ENCODE results near the gene SMYD3.

Gene SMYD3

DNA sequence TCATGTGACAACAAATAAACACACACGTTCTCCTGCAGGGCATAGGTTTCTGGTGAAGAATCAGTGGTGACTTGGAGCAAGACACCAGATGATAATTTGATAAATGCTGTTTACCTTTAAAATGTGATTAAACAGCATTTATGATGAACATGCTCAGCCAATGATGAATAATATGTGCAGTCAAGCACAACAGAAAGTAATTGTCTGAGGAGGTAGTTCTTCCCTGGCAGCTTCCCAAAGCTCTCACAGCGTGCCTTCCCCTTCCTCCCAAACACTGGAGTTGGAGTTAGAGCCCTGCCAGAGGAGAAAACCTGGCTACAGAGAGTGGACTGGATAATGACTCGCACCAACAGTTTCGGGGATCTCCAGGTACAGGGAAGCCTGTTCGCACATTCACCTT, 463.5 kb downstream of the SMYD3 start:
- Histone ChIP-seq H3F3A (ENCODE audit: low read depth) (no peaks in the 10 kb centered on the region), H3K9me3 (ENCODE audit: insufficient read depth, low read depth, low read length) (no peaks in the 10 kb centered on the region), H3K4me1 (ENCODE audit: insufficient read depth, low read length, poor library complexity, severe bottlenecking) (peaks cover 20% of the 10 kb centered on the region), H3K4me3 (ENCODE audit: low read length, poor library complexity, severe bottlenecking) (no peak overlapping the region), H4K20me1 (ENCODE audit: insufficient read depth, low read length, poor library complexity, severe bottlenecking) (no peaks in the 10 kb centered on the region), H3K4me2 (ENCODE audit: low read depth, low read length, poor library complexity, severe bottlenecking) (no peak overlapping the region), H3K9me2 (replicated peaks; ENCODE audit: low read depth, low read length) (no peaks in the 10 kb centered on the region), H3K27me3 (ENCODE audit: insufficient read depth, low read length, poor library complexity, severe bottlenecking) (no peaks in the 10 kb centered on the region), H3K79me2 (ENCODE audit: insufficient read depth, low read length) (no peaks in the 10 kb centered on the region), H3K36me3 (ENCODE audit: insufficient read depth, low read length) (no peaks in the 10 kb centered on the region), H3K9ac (ENCODE audit: low read depth, low read length, poor library complexity, severe bottlenecking) (no peak overlapping the region), H2AFZ (ENCODE audit: low read length) (no peak overlapping the region)
- TF ChIP-seq, protein P1, sequence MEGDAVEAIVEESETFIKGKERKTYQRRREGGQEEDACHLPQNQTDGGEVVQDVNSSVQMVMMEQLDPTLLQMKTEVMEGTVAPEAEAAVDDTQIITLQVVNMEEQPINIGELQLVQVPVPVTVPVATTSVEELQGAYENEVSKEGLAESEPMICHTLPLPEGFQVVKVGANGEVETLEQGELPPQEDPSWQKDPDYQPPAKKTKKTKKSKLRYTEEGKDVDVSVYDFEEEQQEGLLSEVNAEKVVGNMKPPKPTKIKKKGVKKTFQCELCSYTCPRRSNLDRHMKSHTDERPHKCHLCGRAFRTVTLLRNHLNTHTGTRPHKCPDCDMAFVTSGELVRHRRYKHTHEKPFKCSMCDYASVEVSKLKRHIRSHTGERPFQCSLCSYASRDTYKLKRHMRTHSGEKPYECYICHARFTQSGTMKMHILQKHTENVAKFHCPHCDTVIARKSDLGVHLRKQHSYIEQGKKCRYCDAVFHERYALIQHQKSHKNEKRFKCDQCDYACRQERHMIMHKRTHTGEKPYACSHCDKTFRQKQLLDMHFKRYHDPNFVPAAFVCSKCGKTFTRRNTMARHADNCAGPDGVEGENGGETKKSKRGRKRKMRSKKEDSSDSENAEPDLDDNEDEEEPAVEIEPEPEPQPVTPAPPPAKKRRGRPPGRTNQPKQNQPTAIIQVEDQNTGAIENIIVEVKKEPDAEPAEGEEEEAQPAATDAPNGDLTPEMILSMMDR (conservative IDR thresholded peaks at IDR 0.05; ENCODE audit: low read length): no peak
- TF ChIP-seq EZH2phosphoT487 (IDR thresholded peaks at IDR 0.05; ENCODE audit: borderline replicate concordance): no peak

DNA sequence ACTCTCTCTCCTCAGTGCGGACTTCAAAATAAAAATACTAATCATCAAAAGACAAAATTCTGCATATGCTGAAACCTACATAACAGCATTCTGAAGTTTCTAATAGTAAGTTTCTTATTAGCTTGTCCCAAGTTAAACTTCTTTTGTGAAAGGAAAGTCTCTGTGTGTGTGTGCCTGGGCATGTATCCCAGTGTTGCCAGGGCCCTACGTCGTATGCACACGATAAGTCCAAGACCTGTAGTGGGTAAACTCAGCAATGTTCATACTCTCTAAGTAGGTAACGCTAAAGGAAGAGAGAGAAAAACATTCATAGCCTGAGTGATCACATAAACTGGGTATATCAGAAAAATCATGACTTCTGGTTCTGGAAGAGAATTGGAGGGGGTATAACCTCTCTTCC, 465.7 kb downstream of the SMYD3 start:
- TF ChIP-seq, protein P1 (conservative IDR thresholded peaks at IDR 0.05; ENCODE audit: low read length): no peak
- TF ChIP-seq EZH2phosphoT487 (IDR thresholded peaks at IDR 0.05; ENCODE audit: borderline replicate concordance): no peak
- Histone ChIP-seq H3K4me2 (ENCODE audit: low read depth, low read length, poor library complexity, severe bottlenecking) (no peak overlapping the region), H3F3A (ENCODE audit: low read depth) (no peaks in the 10 kb centered on the region), H3K4me1 (ENCODE audit: insufficient read depth, low read length, poor library complexity, severe bottlenecking) (peaks cover 20% of the 10 kb centered on the region), H3K27me3 (ENCODE audit: insufficient read depth, low read length, poor library complexity, severe bottlenecking) (no peaks in the 10 kb centered on the region), H2AFZ (ENCODE audit: low read length) (no peak overlapping the region), H3K9ac (ENCODE audit: low read depth, low read length, poor library complexity, severe bottlenecking) (no peak overlapping the region), H3K79me2 (ENCODE audit: insufficient read depth, low read length) (0 out of 2 replicates have a peak, but pooled peaks cover 3% of the 10 kb centered on the region), H4K20me1 (ENCODE audit: insufficient read depth, low read length, poor library complexity, severe bottlenecking) (no peaks in the 10 kb centered on the region), H3K4me3 (ENCODE audit: low read length, poor library complexity, severe bottlenecking) (no peak overlapping the region), H3K9me2 (replicated peaks; ENCODE audit: low read depth, low read length) (no peaks in the 10 kb centered on the region), H3K9me3 (ENCODE audit: insufficient read depth, low read depth, low read length) (no peaks in the 10 kb centered on the region), H3K36me3 (ENCODE audit: insufficient read depth, low read length) (no peaks in the 10 kb centered on the region)

GRCh38 chr1:246040200-246040890, 466.7 kb downstream of the SMYD3 start:
- Histone ChIP-seq H3F3A (ENCODE audit: low read depth) (no peaks in the 10 kb centered on the region), H3K27me3 (ENCODE audit: insufficient read depth, low read length, poor library complexity, severe bottlenecking) (no peaks in the 10 kb centered on the region), H3K9ac (ENCODE audit: low read depth, low read length, poor library complexity, severe bottlenecking) (no peak overlapping the region), H3K36me3 (ENCODE audit: insufficient read depth, low read length) (no peaks in the 10 kb centered on the region), H4K20me1 (ENCODE audit: insufficient read depth, low read length, poor library complexity, severe bottlenecking) (no peaks in the 10 kb centered on the region), H2AFZ (ENCODE audit: low read length) (no peak overlapping the region), H3K9me2 (replicated peaks; ENCODE audit: low read depth, low read length) (no peaks in the 10 kb centered on the region), H3K4me1 (ENCODE audit: insufficient read depth, low read length, poor library complexity, severe bottlenecking) (peaks cover 20% of the 10 kb centered on the region), H3K4me2 (ENCODE audit: low read depth, low read length, poor library complexity, severe bottlenecking) (no peak overlapping the region), H3K4me3 (ENCODE audit: low read length, poor library complexity, severe bottlenecking) (no peak overlapping the region), H3K9me3 (ENCODE audit: insufficient read depth, low read depth, low read length) (no peaks in the 10 kb centered on the region), H3K79me2 (ENCODE audit: insufficient read depth, low read length) (0 out of 2 replicates have a peak, but pooled peaks cover 3% of the 10 kb centered on the region)
- TF ChIP-seq, protein P1 (conservative IDR thresholded peaks at IDR 0.05; ENCODE audit: low read length): no peak
- no peak for TF ChIP-seq EZH2phosphoT487 (IDR thresholded peaks at IDR 0.05; ENCODE audit: borderline replicate concordance)

All from Loucy (cell line).